B cell (primary cell): ENCODE measurements around the gene PTPN11. TPM values are rescaled to one million over a fixed set of nuclear protein-coding genes. Genes with fewer than 3 reads are reported as not detected.

Experiments
- ATAC-seq: fragments of 200-7000 bp; cut with Tn5 transposase; one replicate; pipeline ENCODE4 v1.10.0; 2021; ENCODE audit warnings: low read depth, mild to moderate bottlenecking, moderate number of reproducible peaks, moderate library complexity
- CTCF ChIA-PET: fragments of 350-600 bp; sonication (Branson Sonifier 250); formaldehyde crosslinking; loops from one replicate; lab custom pipeline; 2021; ENCODE audit warnings: antibody characterized with exemption, inconsistent platforms; lab: Charles Lee
- POLR2A ChIA-PET: fragments of 350-600 bp; sonication (Branson Sonifier 250); formaldehyde crosslinking; loops from one replicate; lab custom pipeline; 2021; ENCODE audit warnings: antibody characterized with exemption; lab: Charles Lee
- DNase-seq: peaks from one replicate; pipeline ENCODE4 v3.0.0; 2013
- H2AFZ ChIP-seq: 2 replicates; pipeline ENCODE4 v1.6.1; 2012; ENCODE audit warnings: mild to moderate bottlenecking, low read depth, low read length; ENCODE audit not compliant: insufficient read depth, poor library complexity, severe bottlenecking
- H3K27ac ChIP-seq, 2 donors: 1 replicate in 1 of 2; 2 replicates in 1 of 2; pipeline ENCODE4 v1.5.1; 2012 to 2013; ENCODE audit warnings: low read length in 2 of 2, mild to moderate bottlenecking in 2 of 2, moderate library complexity in 1 of 2
- H3K27me3 ChIP-seq, 4 experiments: fragments of 200-600 bp in 1 of 4; sonication (generic) in 1 of 4; replicated peaks in 1 of 4; 1 replicate in 2 of 4; 2 replicates in 2 of 4; pipeline versions ENCODE4 v1.6.1 to v1.7.0; 2013 to 2016; ENCODE audit warnings: low read length in 3 of 4, mild to moderate bottlenecking in 2 of 4, mixed read lengths in 1 of 4, moderate library complexity in 1 of 4; ENCODE audit not compliant: insufficient read depth in 4 of 4, control insufficient read depth in 3 of 4; ENCODE audit errors: control extremely low read depth in 1 of 4
- H3K36me3 ChIP-seq, 2 experiments: replicated peaks in 1 of 2; 1 replicate in 1 of 2; 2 replicates in 1 of 2; pipeline versions ENCODE4 v1.6.1 to v1.7.1; 2013; ENCODE audit warnings: low read length in 1 of 2; ENCODE audit not compliant: insufficient read depth in 2 of 2, control insufficient read depth in 1 of 2; ENCODE audit errors: control extremely low read depth in 1 of 2, extremely low read depth in 1 of 2
- H3K4me1 ChIP-seq, 2 donors: fragments of 200-600 bp in 1 of 2; sonication (generic) in 1 of 2; 1 replicate in 1 of 2; 2 replicates in 1 of 2; pipeline versions ENCODE4 v1.5.1 to v1.6.1; 2013 to 2017; ENCODE audit warnings: low read length in 2 of 2; ENCODE audit not compliant: control insufficient read depth in 2 of 2, insufficient read depth in 2 of 2
- H3K4me2 ChIP-seq: replicated peaks from 2 replicates; pipeline ENCODE3; 2012; ENCODE audit warnings: mild to moderate bottlenecking, low read depth, low read length; ENCODE audit not compliant: poor library complexity, severe bottlenecking
- H3K4me3 ChIP-seq, 5 experiments: fragments of 200-600 bp in 1 of 5; sonication (generic) in 1 of 5; 1 replicate in 3 of 5; 2 replicates in 2 of 5; pipeline versions ENCODE4 v1.5.1 to v1.7.0; 2011 to 2016; ENCODE audit warnings: low read length in 4 of 5, mild to moderate bottlenecking in 4 of 5, low read depth in 2 of 5, control low read depth in 1 of 5, moderate library complexity in 1 of 5; ENCODE audit not compliant: insufficient read depth in 1 of 5; ENCODE audit errors: control extremely low read depth in 1 of 5, extremely low read depth in 1 of 5
- H3K79me2 ChIP-seq: fragments of 200-600 bp; sonication (generic); one replicate; pipeline ENCODE4 v1.6.0; 2016; ENCODE audit warnings: low read length; ENCODE audit not compliant: control insufficient read depth, insufficient read depth
- H3K9ac ChIP-seq: fragments of 200-600 bp; sonication (generic); 2 replicates; pipeline ENCODE4 v1.6.1; 2017; ENCODE audit warnings: mild to moderate bottlenecking, low read length, moderate library complexity
- H3K9me3 ChIP-seq, 3 donors: one replicate each; pipeline versions ENCODE4 v1.6.1 to v1.7.1; 2013; ENCODE audit warnings: low read length in 2 of 3; ENCODE audit not compliant: control insufficient read depth in 2 of 3, insufficient read depth in 1 of 3; ENCODE audit errors: control extremely low read depth in 1 of 3
- H4K20me1 ChIP-seq: 2 replicates; pipeline ENCODE4 v1.6.0; 2012; ENCODE audit warnings: mild to moderate bottlenecking, low read length; ENCODE audit not compliant: insufficient read depth, control insufficient read depth, poor library complexity, severe bottlenecking
- H3K27ac Mint-ChIP-seq: one replicate; pipeline ENCODE4 v1.8.0; 2021; ENCODE audit warnings: mixed read lengths
- H3K27me3 Mint-ChIP-seq: one replicate; pipeline ENCODE4 v1.8.0; 2021; ENCODE audit warnings: mixed read lengths
- H3K4me1 Mint-ChIP-seq: one replicate; pipeline ENCODE4 v1.8.0; 2021; ENCODE audit warnings: mixed read lengths
- H3K4me3 Mint-ChIP-seq: one replicate; pipeline ENCODE4 v1.8.0; 2021; ENCODE audit warnings: mixed read lengths
- H3K9me3 Mint-ChIP-seq: one replicate; pipeline ENCODE4 v1.8.0; 2022; ENCODE audit warnings: mixed read lengths; ENCODE audit not compliant: insufficient read depth
- EZH2 ChIP-seq: IDR thresholded peaks from 2 replicates; pipeline ENCODE4 v1.6.1; 2012; ENCODE audit warnings: borderline replicate concordance, low read depth, mild to moderate bottlenecking, moderate library complexity, low read length; ENCODE audit not compliant: insufficient read depth, poor library complexity, severe bottlenecking
- WGBS: methylation state at CpG from one replicate; pipeline ENCODE4 v1.1.5; 2013; ENCODE audit warnings: missing lambda C conversion rate; ENCODE audit not compliant: insufficient coverage; 5-methylcytosine and 5-hydroxymethylcytosine counted together
- intact Hi-C: fragments of 100-400 bp; cut with micrococcal nuclease; formaldehyde crosslinking; loops from one replicate; pipeline ENCODE4 v1.10.0; 2022
- polyA plus RNA-seq: library from polyadenylated mRNA; depleted of rRNA; stranded (reverse); fragments of >200 nt; gene quantifications from 2 replicates; pipeline ENCODE4 v1.2.3, GENCODE V29; 2012
- total RNA-seq, 2 donors: library from RNA; stranded (reverse); fragments of 120-200 nt in 1 of 2; gene quantifications; 1 replicate in 1 of 2; 2 replicates in 1 of 2; pipeline versions ENCODE4 v1.2.3 to v1.2.4, GENCODE V29; 2013 to 2022
- TF ChIP-seq, protein P1 (sequence below): fragments of 200-600 bp; IDR thresholded peaks from one replicate; pipeline ENCODE4 v1.8.0; 2022; ENCODE audit warnings: antibody characterized with exemption, mild to moderate bottlenecking

The PTPN11 gene
- total and polyA plus RNA-seq, 2 donors (not counting 1 experiment from before 2014, with no cell fraction given) = 7.8 to 53.1 TPM

DNA sequence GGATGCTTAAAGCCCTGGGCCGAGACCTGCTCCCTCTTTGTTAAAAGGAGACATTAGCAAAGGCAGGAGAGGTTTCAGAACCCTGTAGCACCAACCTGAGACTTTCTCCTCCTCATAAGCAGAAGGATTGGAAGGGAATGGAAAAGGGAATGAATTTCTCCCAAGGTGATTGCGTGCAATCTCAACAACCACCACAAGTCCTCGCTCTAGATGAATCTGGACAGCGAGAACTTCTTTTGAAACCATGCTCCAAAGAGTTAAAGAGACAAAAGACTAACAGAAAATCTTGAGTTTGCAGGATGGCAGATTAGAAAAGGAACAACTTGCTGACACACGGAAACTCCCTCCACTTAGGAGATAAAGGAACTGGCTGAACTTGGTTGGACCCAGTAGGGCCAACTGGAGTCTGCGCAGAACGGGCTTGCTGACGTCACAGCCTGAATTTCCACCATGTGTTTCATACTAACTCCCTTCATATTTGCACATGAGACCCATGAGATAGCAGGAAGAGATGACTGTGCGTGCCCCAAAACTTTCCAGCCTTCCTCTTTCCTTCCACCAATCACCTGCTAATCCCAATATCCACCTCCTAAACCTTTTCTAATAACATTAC lies 137.0 kb downstream of the PTPN11 start:
- H3K27me3 ChIP-seq = no peaks in the 10 kb centered on the region
- H3K4me1 ChIP-seq = no peaks in the 10 kb centered on the region
- no peaks in the 10 kb centered on the region for H3K9me3 Mint-ChIP-seq
- ChIA-PET POLR2A (no interaction called here), CTCF (no interaction called here)
- no peaks in the 10 kb centered on the region for H3K36me3 ChIP-seq
- no peak overlapping the region for H3K4me3 Mint-ChIP-seq
- no peak overlapping the region for H3K9ac ChIP-seq
- H3K4me2 ChIP-seq = no peak overlapping the region
- DNase-seq (no peak), ATAC-seq (no peak)
- H3K4me1 Mint-ChIP-seq = no peaks in the 10 kb centered on the region
- H2AFZ ChIP-seq = no peak overlapping the region
- H3K4me3 ChIP-seq = no peak overlapping the region
- peaks cover 33% of the 10 kb centered on the region for H3K27me3 Mint-ChIP-seq
- 90% methylated on average over 5 of the region's 9 CpGs for WGBS
- no peak overlapping the region for H3K27ac ChIP-seq
- TF ChIP-seq EZH2 = no peak
- TF ChIP-seq, protein P1, sequence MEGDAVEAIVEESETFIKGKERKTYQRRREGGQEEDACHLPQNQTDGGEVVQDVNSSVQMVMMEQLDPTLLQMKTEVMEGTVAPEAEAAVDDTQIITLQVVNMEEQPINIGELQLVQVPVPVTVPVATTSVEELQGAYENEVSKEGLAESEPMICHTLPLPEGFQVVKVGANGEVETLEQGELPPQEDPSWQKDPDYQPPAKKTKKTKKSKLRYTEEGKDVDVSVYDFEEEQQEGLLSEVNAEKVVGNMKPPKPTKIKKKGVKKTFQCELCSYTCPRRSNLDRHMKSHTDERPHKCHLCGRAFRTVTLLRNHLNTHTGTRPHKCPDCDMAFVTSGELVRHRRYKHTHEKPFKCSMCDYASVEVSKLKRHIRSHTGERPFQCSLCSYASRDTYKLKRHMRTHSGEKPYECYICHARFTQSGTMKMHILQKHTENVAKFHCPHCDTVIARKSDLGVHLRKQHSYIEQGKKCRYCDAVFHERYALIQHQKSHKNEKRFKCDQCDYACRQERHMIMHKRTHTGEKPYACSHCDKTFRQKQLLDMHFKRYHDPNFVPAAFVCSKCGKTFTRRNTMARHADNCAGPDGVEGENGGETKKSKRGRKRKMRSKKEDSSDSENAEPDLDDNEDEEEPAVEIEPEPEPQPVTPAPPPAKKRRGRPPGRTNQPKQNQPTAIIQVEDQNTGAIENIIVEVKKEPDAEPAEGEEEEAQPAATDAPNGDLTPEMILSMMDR = no peak
- no peaks in the 10 kb centered on the region for H4K20me1 ChIP-seq
- intact Hi-C loops = no loop called here
- H3K9me3 ChIP-seq = peaks cover 0 to 3% (median 0%) of the 10 kb centered on the region in 3 donors
- H3K79me2 ChIP-seq = no peaks in the 10 kb centered on the region
- no peak overlapping the region for H3K27ac Mint-ChIP-seq

DNA sequence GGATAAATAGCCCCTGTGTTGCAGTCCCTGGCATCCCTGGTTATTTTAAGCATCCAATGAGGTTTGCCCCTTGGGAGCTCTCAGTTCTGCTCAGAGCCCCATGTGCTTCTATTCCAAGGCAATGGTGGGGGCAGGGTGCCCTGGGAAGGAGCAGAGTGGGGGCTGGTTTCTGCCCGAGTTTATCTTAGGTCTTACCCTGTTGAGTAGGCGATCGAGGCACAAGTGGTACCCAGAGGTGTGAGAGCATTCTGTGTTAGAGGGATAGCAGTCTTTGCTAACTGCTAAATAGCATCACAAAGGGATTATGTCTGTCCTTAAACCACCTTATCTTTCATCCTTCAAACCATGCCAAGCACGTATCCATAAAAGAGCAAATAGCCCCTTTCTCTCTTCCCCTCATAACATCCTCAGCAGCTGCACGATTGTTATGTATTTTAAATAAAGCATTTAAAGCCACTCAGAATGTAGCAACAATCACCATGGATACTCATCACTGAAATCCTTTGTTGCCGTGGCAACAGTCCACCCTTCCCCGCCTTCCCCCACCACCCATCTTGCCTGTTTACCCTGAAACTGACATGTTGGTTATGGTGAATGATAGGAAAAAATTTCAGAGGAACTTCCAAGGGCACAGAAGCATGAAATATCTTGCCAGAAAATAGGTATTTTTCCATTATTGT lies 139.3 kb downstream of the PTPN11 start:
- Histone ChIP-seq H3K4me1 (no peaks in the 10 kb centered on the region), H3K4me2 (no peak overlapping the region), H3K9me3 (no peaks in the 10 kb centered on the region), H3K36me3 (no peaks in the 10 kb centered on the region), H4K20me1 (no peaks in the 10 kb centered on the region), H3K27ac (no peak overlapping the region), H3K27me3 (no peaks in the 10 kb centered on the region), H3K9ac (no peak overlapping the region), H3K4me3 (no peak overlapping the region), H3K79me2 (no peaks in the 10 kb centered on the region), H2AFZ (no peak overlapping the region)
- Mint-ChIP-seq H3K9me3 (no peaks in the 10 kb centered on the region), H3K4me1 (no peaks in the 10 kb centered on the region), H3K4me3 (no peak overlapping the region), H3K27ac (no peak overlapping the region), H3K27me3 (peaks cover 28% of the 10 kb centered on the region)
- POLR2A ChIA-PET = no interaction called here
- WGBS = no CpG with 5 or more reads among the region's 7 CpGs
- intact Hi-C loops = no loop called here
- ATAC-seq (no peak), DNase-seq (no peak)
- CTCF ChIA-PET = no interaction called here
- TF ChIP-seq EZH2 = no peak
- TF ChIP-seq, protein P1 = no peak
